GM18511 (cell line): Measurements from ENCODE around the gene IRGQ.
A peak's percentile ranks its signal among the peaks of the same experiment; 100 is the strongest.

Source experiments
- ATAC-seq: cut with Tn5 transposase; IDR thresholded peaks from one replicate; pipeline ENCODE4 v1.9.1; 2021; ENCODE audit warnings: mild to moderate bottlenecking, moderate library complexity; ENCODE audit not compliant: unreplicated experiment

The IRGQ gene

GRCh38 chr19:43575156-43575950 lies 20.6 kb downstream of the IRGQ start, which contains the start of the genes PINLYP and XRCC1:
TSS of gene PINLYP (plus strand) at chr19:43575801. CDS start at chr19:43577192, 1,391 bp downstream.
TSS of gene XRCC1 (minus strand) at chr19:43575527. CDS start at chr19:43575458, 69 bp downstream.
- ATAC-seq: peak; percentile 98

- ATAC-seq: no peak
These were observed 21.3 kb downstream of the IRGQ start for GRCh38 chr19:43574424-43575155.

GRCh38 chr19:43572171-43572588 lies 23.8 kb downstream of the IRGQ start:
- ATAC-seq: no peak

GRCh38 chr19:43570174-43570791 lies 25.7 kb downstream of the IRGQ start:
- ATAC-seq: no peak

- ATAC-seq: no peak
These were observed 26.3 kb downstream of the IRGQ start for GRCh38 chr19:43569657-43570056.

- ATAC-seq: no peak
These were observed 31.1 kb downstream of the IRGQ start for GRCh38 chr19:43564800-43565199.

- no peak for ATAC-seq
These were observed 32.0 kb downstream of the IRGQ start for GRCh38 chr19:43563816-43564457.

- ATAC-seq: peak; percentile 87
These were observed 33.2 kb downstream of the IRGQ start for GRCh38 chr19:43562698-43563241.

- ATAC-seq: no peak
These were observed 33.7 kb downstream of the IRGQ start for GRCh38 chr19:43562226-43562697.

- no peak for ATAC-seq
These were observed 34.6 kb downstream of the IRGQ start for GRCh38 chr19:43561139-43561970.

GRCh38 chr19:43560687-43561086 lies 35.2 kb downstream of the IRGQ start:
- ATAC-seq: no peak

- no peak for ATAC-seq
These were observed 40.7 kb downstream of the IRGQ start for GRCh38 chr19:43555185-43555770.

- no peak for ATAC-seq
These were observed 41.5 kb downstream of the IRGQ start for GRCh38 chr19:43554317-43554895.

GRCh38 chr19:43553656-43554055 lies 42.3 kb downstream of the IRGQ start:
- ATAC-seq: no peak

GRCh38 chr19:43552616-43553015 lies 43.3 kb downstream of the IRGQ start:
- ATAC-seq: no peak

GRCh38 chr19:43552198-43552450 lies 43.8 kb downstream of the IRGQ start:
- no peak for ATAC-seq

GRCh38 chr19:43551399-43552197 lies 44.3 kb downstream of the IRGQ start:
- no peak for ATAC-seq

- ATAC-seq: no peak
These were observed 47.2 kb downstream of the IRGQ start for GRCh38 chr19:43548706-43549105.
